Measurements from ENCODE around the gene SPTBN1.

Gene SPTBN1

GRCh38 chr2:54701029-54701428, 244.9 kb downstream of the SPTBN1 start:
- TF ChIP-seq ZNF565 (CRISPR knock-in tag; conservative IDR thresholded peaks at IDR 0.05; ENCODE audit: low read depth) (no peak), ARNTL (CRISPR knock-in tag; IDR thresholded peaks at IDR 0.05; ENCODE audit: borderline replicate concordance, low read depth) (no peak), CSRNP3 (CRISPR knock-in tag; IDR thresholded peaks at IDR 0.05) (no peak), ZFP30 (CRISPR knock-in tag; IDR thresholded peaks at IDR 0.05) (no peak), BACH2 (CRISPR knock-in tag; IDR thresholded peaks at IDR 0.05; ENCODE audit: borderline replicate concordance) (no peak), TSHZ2 (CRISPR knock-in tag; IDR thresholded peaks at IDR 0.05) (no peak), TOX (CRISPR knock-in tag; IDR thresholded peaks at IDR 0.05; ENCODE audit: borderline replicate concordance) (no peak), OSR1 (CRISPR knock-in tag; IDR thresholded peaks at IDR 0.05) (no peak), ZNF70 (CRISPR knock-in tag; IDR thresholded peaks at IDR 0.05) (no peak), POU6F1 (CRISPR knock-in tag; IDR thresholded peaks at IDR 0.05; ENCODE audit: borderline replicate concordance, low read depth) (no peak), ZFP3 (CRISPR knock-in tag; IDR thresholded peaks at IDR 0.05) (no peak), SNAI2 (CRISPR knock-in tag; IDR thresholded peaks at IDR 0.05) (no peak), ZC3H10 (CRISPR knock-in tag; IDR thresholded peaks at IDR 0.05) (no peak)
- TF ChIP-seq, protein P1, sequence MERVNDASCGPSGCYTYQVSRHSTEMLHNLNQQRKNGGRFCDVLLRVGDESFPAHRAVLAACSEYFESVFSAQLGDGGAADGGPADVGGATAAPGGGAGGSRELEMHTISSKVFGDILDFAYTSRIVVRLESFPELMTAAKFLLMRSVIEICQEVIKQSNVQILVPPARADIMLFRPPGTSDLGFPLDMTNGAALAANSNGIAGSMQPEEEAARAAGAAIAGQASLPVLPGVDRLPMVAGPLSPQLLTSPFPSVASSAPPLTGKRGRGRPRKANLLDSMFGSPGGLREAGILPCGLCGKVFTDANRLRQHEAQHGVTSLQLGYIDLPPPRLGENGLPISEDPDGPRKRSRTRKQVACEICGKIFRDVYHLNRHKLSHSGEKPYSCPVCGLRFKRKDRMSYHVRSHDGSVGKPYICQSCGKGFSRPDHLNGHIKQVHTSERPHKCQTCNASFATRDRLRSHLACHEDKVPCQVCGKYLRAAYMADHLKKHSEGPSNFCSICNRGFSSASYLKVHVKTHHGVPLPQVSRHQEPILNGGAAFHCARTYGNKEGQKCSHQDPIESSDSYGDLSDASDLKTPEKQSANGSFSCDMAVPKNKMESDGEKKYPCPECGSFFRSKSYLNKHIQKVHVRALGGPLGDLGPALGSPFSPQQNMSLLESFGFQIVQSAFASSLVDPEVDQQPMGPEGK (CRISPR knock-in tag; IDR thresholded peaks at IDR 0.05; ENCODE audit: borderline replicate concordance): no peak
- no peak for ATAC-seq

DNA sequence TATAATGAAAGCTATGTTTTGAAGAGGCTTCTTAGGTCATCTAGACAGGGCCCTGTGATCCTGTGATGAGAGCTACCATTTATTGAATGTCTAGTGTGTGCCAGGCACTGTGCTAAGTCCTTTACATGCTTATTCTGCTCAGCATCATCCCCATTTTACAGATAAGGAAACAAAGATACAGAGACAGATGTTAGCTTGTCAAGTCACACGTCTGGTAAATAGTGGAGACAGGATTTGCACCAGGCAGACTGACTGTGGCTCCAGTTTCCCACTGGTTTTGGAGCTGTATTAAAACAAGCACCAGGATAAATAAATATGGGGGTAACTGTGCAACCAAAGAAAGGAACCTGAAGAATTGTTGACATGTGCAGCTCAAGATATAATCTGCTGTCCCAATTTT, 248.1 kb downstream of the SPTBN1 start:
- no peak for ATAC-seq
- TF ChIP-seq GLIS3 (CRISPR knock-in tag; IDR thresholded peaks at IDR 0.05) (no peak), ZFP3 (CRISPR knock-in tag; IDR thresholded peaks at IDR 0.05) (no peak), PPARA (CRISPR knock-in tag; IDR thresholded peaks at IDR 0.05; ENCODE audit: borderline replicate concordance) (no peak), ARNTL (CRISPR knock-in tag; IDR thresholded peaks at IDR 0.05; ENCODE audit: borderline replicate concordance, low read depth) (no peak), OSR1 (CRISPR knock-in tag; IDR thresholded peaks at IDR 0.05) (no peak), TSHZ2 (CRISPR knock-in tag; IDR thresholded peaks at IDR 0.05) (no peak), BACH2 (CRISPR knock-in tag; IDR thresholded peaks at IDR 0.05; ENCODE audit: borderline replicate concordance) (no peak), SNAI2 (CRISPR knock-in tag; IDR thresholded peaks at IDR 0.05) (no peak), CSRNP3 (CRISPR knock-in tag; IDR thresholded peaks at IDR 0.05) (no peak), ZNF70 (CRISPR knock-in tag; IDR thresholded peaks at IDR 0.05) (no peak), RARB (CRISPR knock-in tag; IDR thresholded peaks at IDR 0.05) (no peak), ESRRG (CRISPR knock-in tag; IDR thresholded peaks at IDR 0.05) (no peak), CSDC2 (CRISPR knock-in tag; IDR thresholded peaks at IDR 0.05) (no peak), ISL1 (CRISPR knock-in tag; IDR thresholded peaks at IDR 0.05) (no peak), ZNF565 (CRISPR knock-in tag; conservative IDR thresholded peaks at IDR 0.05; ENCODE audit: low read depth) (no peak), ZNF8 (CRISPR knock-in tag; IDR thresholded peaks at IDR 0.05) (no peak)
- TF ChIP-seq, protein P2, sequence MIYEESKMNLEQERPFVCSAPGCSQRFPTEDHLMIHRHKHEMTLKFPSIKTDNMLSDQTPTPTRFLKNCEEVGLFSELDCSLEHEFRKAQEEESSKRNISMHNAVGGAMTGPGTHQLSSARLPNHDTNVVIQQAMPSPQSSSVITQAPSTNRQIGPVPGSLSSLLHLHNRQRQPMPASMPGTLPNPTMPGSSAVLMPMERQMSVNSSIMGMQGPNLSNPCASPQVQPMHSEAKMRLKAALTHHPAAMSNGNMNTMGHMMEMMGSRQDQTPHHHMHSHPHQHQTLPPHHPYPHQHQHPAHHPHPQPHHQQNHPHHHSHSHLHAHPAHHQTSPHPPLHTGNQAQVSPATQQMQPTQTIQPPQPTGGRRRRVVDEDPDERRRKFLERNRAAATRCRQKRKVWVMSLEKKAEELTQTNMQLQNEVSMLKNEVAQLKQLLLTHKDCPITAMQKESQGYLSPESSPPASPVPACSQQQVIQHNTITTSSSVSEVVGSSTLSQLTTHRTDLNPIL (CRISPR knock-in tag; IDR thresholded peaks at IDR 0.05; ENCODE audit: low read depth): no peak
